Middle frontal gyrus (tissue), 1 donor: ENCODE results near the gene FOXP1.
A peak's percentile ranks its signal among the peaks of the same experiment; 100 is the strongest.

Experiments
- DNase-seq: peaks from one replicate; pipeline ENCODE4 v3.0.0-alpha.2; 2015; ENCODE audit warnings: low spot score; ENCODE audit errors: extremely low spot score

The FOXP1 gene

DNA sequence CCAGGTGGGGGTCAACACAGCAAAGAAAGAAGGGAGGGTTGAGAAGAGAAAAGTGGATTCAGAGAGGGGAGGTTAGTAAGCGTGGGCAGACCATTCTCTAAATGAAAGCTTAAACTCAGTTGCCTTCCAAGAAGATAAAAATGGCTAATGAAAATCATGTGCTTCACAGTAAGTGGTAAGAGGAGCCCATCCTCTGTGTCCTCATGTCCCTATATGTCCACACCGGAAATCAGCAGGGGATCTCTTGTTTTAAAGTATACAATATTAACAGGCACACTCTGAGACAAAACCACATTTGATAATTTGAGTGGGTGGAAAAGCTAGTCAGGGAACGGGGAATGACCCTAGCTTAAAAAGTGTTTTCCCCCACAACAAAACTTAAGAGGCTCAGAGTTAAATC lies 4.4 kb upstream of the FOXP1 start:
- no peak for DNase-seq

GRCh38 chr3:71586810-71587242 lies 3.3 kb upstream of the FOXP1 start:
- DNase-seq: no peak

GRCh38 chr3:71585887-71586809 lies 2.6 kb upstream of the FOXP1 start:
- peak; percentile 49 for DNase-seq

DNA sequence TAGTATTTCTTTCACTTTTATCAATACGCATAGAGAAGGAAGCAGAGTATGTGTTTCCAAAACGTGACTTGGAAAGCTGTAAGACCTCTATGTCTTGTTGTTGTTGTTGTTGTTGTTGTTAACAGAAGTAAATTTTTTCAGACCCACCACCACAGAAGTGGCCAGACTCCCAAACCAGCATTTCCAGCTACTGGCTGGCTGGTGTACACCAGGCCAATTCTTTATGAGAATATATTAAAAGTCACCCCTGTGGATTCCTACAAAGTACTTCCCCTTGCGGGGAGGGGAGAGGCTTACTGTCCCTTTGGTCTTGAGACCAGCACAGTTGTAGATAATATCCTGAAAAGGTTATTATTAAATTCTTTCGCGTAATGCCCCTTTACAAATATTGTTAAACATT lies 1.6 kb upstream of the FOXP1 start:
- no peak for DNase-seq

DNA sequence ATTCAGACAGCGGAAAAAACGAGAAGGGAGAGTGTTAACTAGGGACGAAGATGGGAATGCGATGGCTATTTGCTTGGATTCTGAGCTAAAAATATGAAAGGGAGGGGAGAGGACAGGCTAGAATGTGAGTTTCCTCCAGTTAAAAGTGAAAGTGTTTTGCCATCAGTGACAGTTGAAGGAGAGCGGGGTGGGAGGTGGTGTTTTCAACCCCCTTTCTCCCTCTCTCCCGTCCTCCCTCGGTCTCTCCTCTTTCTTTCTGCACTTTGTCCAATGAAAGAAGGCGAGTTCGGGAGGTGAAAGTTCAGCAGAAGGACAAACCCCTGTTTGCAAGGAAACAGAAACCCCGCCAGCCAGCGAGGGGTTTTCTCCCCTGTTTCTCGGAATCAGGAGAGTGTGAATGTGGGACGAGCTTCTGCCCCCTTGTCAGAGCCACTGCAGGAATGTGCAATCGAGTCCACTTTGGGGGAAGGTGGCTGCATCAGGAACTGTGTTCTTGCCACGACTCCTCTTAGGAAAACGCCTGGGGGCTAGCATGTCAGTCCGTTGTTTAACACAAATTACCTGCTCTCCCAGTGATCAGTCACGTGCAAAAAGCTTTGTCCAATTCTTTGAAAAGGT lies 975 bp upstream of the FOXP1 start:
- peak; percentile 24 for DNase-seq

GRCh38 chr3:71582612-71583565 lies 639 bp downstream of the FOXP1 start:
- no peak for DNase-seq

DNA sequence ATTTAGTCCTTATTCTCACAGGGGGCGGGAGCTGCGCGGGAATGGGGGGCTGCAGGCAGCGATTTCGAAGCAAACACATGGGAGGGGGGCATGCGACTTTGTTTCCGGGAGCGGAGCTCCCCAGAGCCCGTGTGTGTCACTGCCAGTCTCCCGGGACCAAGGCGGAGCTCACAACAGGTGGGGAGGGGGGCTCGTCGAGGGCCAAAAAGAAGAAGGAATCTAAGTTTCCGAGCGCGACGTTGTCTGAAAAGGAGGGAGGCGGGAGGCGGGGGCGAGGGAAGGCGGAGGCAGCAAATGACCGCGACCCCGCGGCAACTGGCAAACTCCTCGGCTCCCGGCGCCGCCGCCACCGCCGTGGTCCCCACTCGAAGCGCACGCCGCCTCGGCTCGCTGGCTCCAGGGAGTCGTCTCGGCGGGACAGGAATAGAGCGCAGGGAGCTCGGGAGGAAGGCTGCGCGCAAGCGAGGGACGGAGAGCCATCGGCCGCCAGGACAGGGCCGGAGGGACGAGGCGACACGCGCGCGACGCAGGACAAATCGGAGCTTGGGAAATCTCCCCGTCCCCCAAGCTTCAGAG lies 1.4 kb downstream of the FOXP1 start:
- no peak for DNase-seq

- DNase-seq: no peak
These were observed 2.0 kb downstream of the FOXP1 start for GRCh38 chr3:71581457-71582035.

- DNase-seq: no peak
These were observed 2.7 kb downstream of the FOXP1 start for GRCh38 chr3:71580636-71581456.

DNA sequence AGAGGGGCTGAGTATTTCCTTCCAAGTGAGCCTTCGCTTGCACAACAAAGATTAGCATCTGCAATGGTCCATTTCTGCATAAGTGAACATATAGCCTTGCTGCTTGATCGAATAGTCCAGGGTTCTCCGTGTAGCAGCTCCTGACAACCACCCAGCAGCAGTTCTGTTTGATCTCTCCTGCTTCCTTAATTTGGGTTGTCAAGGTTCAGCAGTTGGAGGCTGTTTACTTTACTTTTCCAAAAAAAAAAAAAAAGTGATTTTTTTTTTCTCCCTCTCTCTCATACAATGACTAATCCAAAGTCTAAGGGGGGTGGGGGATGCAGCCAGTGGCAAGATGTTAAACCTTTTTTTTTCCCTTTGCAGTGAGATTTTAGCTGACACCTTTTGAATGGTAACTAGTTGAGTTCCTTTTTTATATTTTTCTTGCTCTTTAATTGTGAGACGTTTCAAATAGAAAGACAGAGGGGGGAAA lies 3.6 kb downstream of the FOXP1 start:
- DNase-seq: no peak

DNA sequence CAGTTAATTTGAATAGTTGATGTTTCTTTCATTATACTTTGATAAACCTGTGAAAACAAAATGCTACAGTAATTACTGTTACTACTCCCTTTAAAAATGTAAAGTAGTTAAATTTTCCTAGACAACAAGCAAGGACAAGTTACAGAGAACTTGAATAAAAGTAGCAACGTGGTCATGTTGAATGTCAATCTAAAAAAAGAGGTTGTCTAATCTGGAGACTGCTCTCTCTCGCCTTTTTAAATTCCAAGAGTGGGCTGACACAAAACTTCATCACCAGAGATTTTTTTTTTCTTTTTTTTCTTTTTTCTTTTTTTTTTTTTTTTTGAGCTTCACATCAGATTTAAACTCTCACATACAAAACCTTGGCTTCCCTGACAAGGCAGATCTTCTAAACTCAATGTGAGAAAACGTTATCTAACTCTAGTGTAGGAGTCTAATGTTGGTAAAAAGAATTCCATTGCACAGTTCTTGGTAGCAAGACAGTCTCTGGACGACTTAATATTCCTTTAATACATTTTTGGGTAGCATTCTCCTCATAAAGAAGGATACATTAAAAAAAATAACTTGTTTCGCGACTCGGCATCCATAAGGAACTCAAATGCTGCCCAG lies 4.1 kb downstream of the FOXP1 start:
- DNase-seq: no peak

- no peak for DNase-seq
These were observed 5.3 kb downstream of the FOXP1 start for GRCh38 chr3:71578054-71578751.

GRCh38 chr3:71577011-71577410 lies 6.5 kb downstream of the FOXP1 start:
- DNase-seq: no peak

DNA sequence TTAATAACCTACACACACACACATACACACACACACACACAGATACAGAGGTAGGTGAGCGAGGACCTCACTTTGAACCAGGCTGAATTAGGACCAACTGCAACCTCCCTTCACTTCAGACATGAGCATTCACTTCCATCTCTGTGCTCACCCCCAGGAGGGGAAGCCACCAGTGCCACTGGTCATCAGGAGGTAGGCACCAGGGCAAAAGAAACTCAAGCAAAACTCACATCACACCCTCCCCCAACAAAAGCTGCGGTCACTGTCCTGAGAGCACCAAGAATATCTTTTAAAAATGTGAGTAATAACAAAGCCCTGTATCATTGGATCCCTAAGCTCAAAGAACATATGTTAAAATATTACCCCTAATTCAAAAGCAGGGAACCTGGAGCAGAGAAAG lies 8.1 kb downstream of the FOXP1 start:
- no peak for DNase-seq

GRCh38 chr3:71573181-71573580 lies 10.3 kb downstream of the FOXP1 start:
- no peak for DNase-seq

DNA sequence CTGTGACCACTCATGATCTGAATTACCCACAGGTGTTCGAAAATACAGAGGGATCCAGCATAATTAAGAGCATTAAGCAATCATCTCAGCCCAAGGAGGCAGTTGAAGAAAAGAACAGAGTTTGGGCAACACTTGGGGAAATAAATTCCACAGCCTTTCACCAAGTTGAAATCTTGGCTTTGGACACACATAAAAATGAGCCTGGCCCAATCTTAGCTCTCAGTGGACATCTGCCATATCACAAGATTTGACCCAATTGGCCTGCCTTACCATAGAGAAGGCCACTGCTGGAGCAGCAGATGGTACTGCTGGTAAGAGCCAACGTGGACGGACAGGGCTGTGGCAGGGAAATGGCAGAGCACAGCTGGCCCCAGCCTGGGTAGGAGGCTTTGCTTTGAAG lies 13.0 kb downstream of the FOXP1 start:
- DNase-seq: no peak

- DNase-seq: no peak
These were observed 15.3 kb downstream of the FOXP1 start for GRCh38 chr3:71568207-71568606.

GRCh38 chr3:71566776-71567175 lies 16.8 kb downstream of the FOXP1 start:
- DNase-seq: no peak

DNA sequence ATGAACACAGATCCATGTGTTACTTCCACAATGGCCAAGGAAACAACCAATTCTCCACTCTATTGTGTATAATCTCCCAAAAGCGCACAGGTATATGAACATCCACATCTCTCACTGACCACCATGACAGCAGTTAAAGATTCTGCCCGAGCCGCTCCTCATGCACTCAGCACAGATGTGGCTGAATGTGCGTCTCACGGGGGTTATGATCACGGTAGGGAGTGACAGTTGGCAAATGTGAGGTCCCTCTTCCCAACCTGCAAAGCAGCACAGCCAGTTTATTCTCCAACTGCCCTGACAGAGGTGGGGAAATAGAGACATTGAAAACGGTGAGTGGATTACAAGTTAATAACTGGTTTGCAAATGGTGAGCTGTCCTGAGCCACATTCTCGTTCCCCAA lies 17.6 kb downstream of the FOXP1 start:
- DNase-seq: no peak
